ENCODE data around the gene GJA4.
"Not testable (repeated sequence)": the region's sequence is repeated elsewhere in the genome, so short reads cannot be mapped to it uniquely, and the experiment has no call there.

GJA4 gene

GRCh38 chr1:34770891-34771504 lies 21.8 kb upstream of the GJA4 start:
- no peak for DNase-seq (ENCODE audit: low spot score)

GRCh38 chr1:34771573-34772371 lies 21.0 kb upstream of the GJA4 start:
- DNase-seq (ENCODE audit: low spot score): no peak

GRCh38 chr1:34773114-34773513 lies 19.7 kb upstream of the GJA4 start:
- DNase-seq (ENCODE audit: low spot score): not testable (repeated sequence)

GRCh38 chr1:34774957-34775356 lies 17.8 kb upstream of the GJA4 start:
- no peak for DNase-seq (ENCODE audit: low spot score)

- no peak for DNase-seq (ENCODE audit: low spot score)
These were observed 15.9 kb upstream of the GJA4 start for GRCh38 chr1:34776911-34777310.

GRCh38 chr1:34777519-34778321 lies 15.1 kb upstream of the GJA4 start:
- no peak for DNase-seq (ENCODE audit: low spot score)

GRCh38 chr1:34778381-34778780 lies 14.4 kb upstream of the GJA4 start:
- DNase-seq (ENCODE audit: low spot score): no peak

- no peak for DNase-seq (ENCODE audit: low spot score)
These were observed 13.8 kb upstream of the GJA4 start for GRCh38 chr1:34779005-34779404.

GRCh38 chr1:34779526-34779925 lies 13.3 kb upstream of the GJA4 start:
- DNase-seq (ENCODE audit: low spot score): no peak

- no peak for DNase-seq (ENCODE audit: low spot score)
These were observed 12.8 kb upstream of the GJA4 start for GRCh38 chr1:34779962-34780361.

- DNase-seq (ENCODE audit: low spot score): no peak
These were observed 12.3 kb upstream of the GJA4 start for GRCh38 chr1:34780528-34780927.

- DNase-seq (ENCODE audit: low spot score): no peak
These were observed 11.5 kb upstream of the GJA4 start, which contains the start of gene GJB3 for GRCh38 chr1:34781071-34781843. Gene GJB3 (plus strand): TSS chr1:34781214. CDS start chr1:34784763, 3,549 bp downstream.

GRCh38 chr1:34781844-34782391 lies 10.9 kb upstream of the GJA4 start:
- no peak for DNase-seq (ENCODE audit: low spot score)

GRCh38 chr1:34784751-34785221 lies 8.0 kb upstream of the GJA4 start:
- DNase-seq (ENCODE audit: low spot score): no peak

GRCh38 chr1:34785231-34785874 lies 7.4 kb upstream of the GJA4 start:
- DNase-seq (ENCODE audit: low spot score): no peak

GRCh38 chr1:34785875-34786470 lies 6.8 kb upstream of the GJA4 start:
- no peak for DNase-seq (ENCODE audit: low spot score)

GRCh38 chr1:34786521-34787325 lies 6.1 kb upstream of the GJA4 start:
- DNase-seq (ENCODE audit: low spot score): peak; percentile 51

- no peak for DNase-seq (ENCODE audit: low spot score)
These were observed 5.1 kb upstream of the GJA4 start for GRCh38 chr1:34787461-34788420.

- no peak for DNase-seq (ENCODE audit: low spot score)
These were observed 1.8 kb upstream of the GJA4 start for GRCh38 chr1:34790985-34791384.

Measured in hematopoietic multipotent progenitor cell treated with erythropoietin and hydrocortisone succinate and interleukin-3 and kit ligand, for 15 days (in vitro differentiated cells).